WI38 (cell line): ENCODE data around the gene RNF26.

Experiments
- H3K4me3 ChIP-seq: 2 replicates; pipeline ENCODE4 v1.5.1; 2011; ENCODE audit warnings: low read depth, mild to moderate bottlenecking, control low read depth, low read length
- CTCF ChIP-seq: IDR thresholded peaks from 2 replicates; pipeline ENCODE4 v1.5.1; 2012; ENCODE audit warnings: low read depth, mild to moderate bottlenecking, control low read depth, low read length

The RNF26 gene

GRCh38 chr11:119365071-119365591 lies 30.8 kb downstream of the RNF26 start:
- H3K4me3 ChIP-seq = no peak overlapping the region
- TF ChIP-seq CTCF = no peak

- no peak overlapping the region for H3K4me3 ChIP-seq
- no peak for TF ChIP-seq CTCF
These were observed 32.6 kb downstream of the RNF26 start for GRCh38 chr11:119366690-119367620.

- TF ChIP-seq CTCF = no peak
- H3K4me3 ChIP-seq = no peak overlapping the region
These were observed 33.4 kb downstream of the RNF26 start for GRCh38 chr11:119367661-119368120.

- no peak for TF ChIP-seq CTCF
- H3K4me3 ChIP-seq = no peak overlapping the region
These were observed 34.1 kb downstream of the RNF26 start for GRCh38 chr11:119368121-119369034.

GRCh38 chr11:119369132-119369925 lies 35.0 kb downstream of the RNF26 start:
- TF ChIP-seq CTCF = no peak
- H3K4me3 ChIP-seq = no peak overlapping the region

- TF ChIP-seq CTCF = no peak
- H3K4me3 ChIP-seq = no peak overlapping the region
These were observed 36.2 kb downstream of the RNF26 start for GRCh38 chr11:119370486-119371046.
